ENCODE data around the gene PLCXD1. TPM values are rescaled to one million over a fixed set of nuclear protein-coding genes. Genes with fewer than 3 reads are reported as not detected.
"Not testable (repeated sequence)": the region's sequence is repeated elsewhere in the genome, so short reads cannot be mapped to it uniquely, and the experiment has no call there.

Gene PLCXD1
- total RNA-seq, 1 donor from 2014 or later: 28.7 TPM

DNA sequence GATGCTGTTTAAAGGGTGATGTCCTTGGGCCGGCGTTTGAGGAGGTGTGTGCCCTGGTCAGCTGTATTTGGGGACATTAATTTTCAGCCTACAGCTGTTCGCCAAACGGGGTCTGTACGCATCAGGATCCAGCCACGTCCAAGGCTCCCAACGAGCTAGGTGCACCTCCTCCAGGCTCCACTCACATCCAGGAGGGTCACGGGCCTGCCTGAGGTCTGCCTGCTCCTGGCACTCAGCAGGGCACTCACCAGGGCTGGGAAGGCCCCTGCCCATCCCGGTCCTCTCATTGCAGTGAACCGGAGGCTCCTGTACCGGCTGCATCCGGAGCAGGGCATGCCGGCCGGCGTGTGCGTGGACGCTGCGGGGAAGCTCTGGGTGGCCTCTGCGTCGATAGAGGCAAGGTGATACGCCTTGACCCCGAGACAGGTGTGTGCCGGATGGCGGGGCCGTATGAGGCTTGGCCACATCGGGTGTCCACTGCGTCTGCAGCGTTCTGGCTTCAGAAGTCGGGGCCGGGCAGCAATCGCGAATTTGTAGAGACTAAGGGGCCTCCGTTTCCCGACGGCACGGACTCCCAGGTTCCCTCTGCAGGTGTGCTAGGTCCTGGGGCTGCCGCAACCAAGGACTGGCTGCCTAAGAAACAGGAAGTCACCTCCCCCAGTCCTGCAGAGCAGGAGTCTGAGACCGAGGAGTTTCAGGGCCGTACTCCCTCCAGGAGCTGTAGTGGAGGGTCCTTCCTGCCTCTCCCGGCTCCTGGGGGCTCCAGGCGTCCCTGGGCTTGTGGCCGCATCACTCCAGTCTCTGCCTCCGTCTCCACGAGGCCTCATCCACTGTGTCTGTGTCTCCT, 27.5 kb upstream of the PLCXD1 start:
- TF ChIP-seq, protein P1, sequence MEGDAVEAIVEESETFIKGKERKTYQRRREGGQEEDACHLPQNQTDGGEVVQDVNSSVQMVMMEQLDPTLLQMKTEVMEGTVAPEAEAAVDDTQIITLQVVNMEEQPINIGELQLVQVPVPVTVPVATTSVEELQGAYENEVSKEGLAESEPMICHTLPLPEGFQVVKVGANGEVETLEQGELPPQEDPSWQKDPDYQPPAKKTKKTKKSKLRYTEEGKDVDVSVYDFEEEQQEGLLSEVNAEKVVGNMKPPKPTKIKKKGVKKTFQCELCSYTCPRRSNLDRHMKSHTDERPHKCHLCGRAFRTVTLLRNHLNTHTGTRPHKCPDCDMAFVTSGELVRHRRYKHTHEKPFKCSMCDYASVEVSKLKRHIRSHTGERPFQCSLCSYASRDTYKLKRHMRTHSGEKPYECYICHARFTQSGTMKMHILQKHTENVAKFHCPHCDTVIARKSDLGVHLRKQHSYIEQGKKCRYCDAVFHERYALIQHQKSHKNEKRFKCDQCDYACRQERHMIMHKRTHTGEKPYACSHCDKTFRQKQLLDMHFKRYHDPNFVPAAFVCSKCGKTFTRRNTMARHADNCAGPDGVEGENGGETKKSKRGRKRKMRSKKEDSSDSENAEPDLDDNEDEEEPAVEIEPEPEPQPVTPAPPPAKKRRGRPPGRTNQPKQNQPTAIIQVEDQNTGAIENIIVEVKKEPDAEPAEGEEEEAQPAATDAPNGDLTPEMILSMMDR (conservative IDR thresholded peaks at IDR 0.05; ENCODE audit: low read depth, low read length): no peak
- no peak for DNase-seq (ENCODE audit: low read depth)
- no peak overlapping the region for H3K4me3 ChIP-seq (ENCODE audit: low read depth, low read length)

DNA sequence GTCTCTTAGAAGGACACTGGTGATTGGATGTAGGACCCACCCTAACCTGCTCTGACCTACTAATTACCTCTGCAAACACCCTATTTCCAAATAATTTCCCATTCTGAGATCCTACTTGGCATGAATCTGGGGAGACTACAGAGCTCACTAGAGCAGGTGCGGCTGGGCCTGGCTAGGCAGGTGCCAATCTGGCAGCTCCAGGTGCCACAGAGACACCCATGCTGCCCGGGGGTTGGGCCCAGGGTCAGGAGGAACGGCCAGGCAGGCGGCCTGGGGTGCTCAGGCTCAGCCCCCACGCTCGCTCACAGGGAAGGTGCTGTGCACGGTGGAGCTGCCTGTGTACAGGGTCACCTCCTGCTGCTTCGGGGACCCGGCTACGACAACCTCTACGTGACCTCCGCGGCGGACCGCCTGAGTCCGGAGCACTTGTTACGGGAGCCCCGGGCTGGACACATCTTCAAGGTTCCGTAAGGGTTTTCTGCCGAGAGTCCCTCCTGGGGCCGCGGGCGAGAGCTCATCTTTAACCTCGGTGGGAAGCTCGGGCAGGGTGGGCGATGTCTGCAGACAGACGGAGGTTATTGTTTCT, 26.5 kb upstream of the PLCXD1 start:
- no peak for DNase-seq (ENCODE audit: low read depth)
- H3K4me3 ChIP-seq (ENCODE audit: low read depth, low read length): no peak overlapping the region
- TF ChIP-seq, protein P1 (conservative IDR thresholded peaks at IDR 0.05; ENCODE audit: low read depth, low read length): no peak

DNA sequence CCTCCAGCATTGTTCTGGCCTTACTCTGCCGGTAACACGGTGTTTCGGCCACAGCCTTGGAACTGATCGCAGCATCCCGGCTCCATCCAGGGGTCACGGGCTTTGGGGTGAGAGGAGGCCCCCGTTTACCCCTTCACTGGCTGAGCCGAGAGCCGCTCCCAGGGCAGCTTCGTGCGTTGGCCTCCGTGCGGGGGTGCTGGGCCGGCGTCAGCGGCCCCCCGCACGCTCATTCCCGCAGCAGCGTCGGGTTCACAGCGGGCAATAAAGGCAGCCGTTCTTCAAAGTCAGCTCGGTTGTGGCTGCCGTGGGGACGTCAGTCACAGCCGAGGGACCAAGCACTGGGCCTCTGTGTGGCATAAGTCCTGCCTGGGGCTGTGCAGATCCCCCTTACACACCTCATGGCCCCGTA, 25.3 kb upstream of the PLCXD1 start:
- no peak overlapping the region for H3K4me3 ChIP-seq (ENCODE audit: low read depth, low read length)
- TF ChIP-seq, protein P1 (conservative IDR thresholded peaks at IDR 0.05; ENCODE audit: low read depth, low read length): no peak
- no peak for DNase-seq (ENCODE audit: low read depth)

DNA sequence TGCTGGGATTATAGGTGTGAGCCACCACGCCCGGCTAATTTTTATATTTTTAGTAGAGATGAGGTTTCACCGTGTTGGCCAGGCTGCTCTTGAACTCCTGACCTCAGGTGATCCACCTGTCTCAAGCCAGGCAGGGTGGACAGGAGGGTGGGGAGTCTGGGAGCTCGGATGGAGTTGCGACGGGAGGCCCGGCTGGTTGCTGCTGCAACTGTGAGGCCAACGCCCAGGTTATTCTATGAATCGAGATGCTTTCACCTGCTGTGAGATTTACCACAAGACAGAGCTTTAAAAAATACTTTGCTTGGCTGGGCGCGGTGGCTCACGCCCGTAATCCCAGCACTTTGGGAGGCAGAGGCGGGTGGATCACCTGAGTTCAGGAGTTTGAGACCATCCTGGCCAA, 24.1 kb upstream of the PLCXD1 start:
- DNase-seq (ENCODE audit: low read depth); H3K4me3 ChIP-seq (ENCODE audit: low read depth, low read length): not testable (repeated sequence)

DNA sequence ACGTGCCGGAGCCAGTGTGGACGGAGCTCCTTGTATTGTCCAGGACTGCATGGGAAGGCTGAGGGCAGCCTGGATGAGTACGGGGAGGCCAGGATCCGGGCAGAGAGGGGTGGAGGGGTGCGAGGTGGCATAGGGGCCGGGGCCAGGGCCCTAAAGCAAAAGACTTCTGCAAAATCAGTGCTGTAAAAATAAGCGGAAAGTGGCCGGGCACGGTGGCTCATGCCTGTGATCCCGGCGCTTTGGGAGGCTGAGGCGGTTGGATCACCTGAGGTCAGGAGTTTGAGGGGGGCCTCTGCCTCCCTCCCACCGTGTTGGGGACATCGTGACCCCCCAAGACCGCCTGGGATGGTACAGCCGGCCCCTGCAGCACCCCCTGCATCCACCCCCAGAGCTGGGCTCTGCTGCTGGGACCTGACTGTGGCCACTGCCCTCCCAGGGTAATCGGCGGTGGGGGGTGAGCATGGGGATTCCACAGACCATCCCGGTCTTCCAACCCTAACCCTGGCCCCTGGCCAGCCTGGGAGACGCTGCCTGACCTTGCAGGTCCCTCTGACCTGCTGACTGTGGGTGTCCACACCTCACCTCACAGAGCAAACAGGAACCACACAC, 23.4 kb upstream of the PLCXD1 start:
- no peak for DNase-seq (ENCODE audit: low read depth)
- TF ChIP-seq, protein P1 (conservative IDR thresholded peaks at IDR 0.05; ENCODE audit: low read depth, low read length): no peak
- no peak overlapping the region for H3K4me3 ChIP-seq (ENCODE audit: low read depth, low read length)

DNA sequence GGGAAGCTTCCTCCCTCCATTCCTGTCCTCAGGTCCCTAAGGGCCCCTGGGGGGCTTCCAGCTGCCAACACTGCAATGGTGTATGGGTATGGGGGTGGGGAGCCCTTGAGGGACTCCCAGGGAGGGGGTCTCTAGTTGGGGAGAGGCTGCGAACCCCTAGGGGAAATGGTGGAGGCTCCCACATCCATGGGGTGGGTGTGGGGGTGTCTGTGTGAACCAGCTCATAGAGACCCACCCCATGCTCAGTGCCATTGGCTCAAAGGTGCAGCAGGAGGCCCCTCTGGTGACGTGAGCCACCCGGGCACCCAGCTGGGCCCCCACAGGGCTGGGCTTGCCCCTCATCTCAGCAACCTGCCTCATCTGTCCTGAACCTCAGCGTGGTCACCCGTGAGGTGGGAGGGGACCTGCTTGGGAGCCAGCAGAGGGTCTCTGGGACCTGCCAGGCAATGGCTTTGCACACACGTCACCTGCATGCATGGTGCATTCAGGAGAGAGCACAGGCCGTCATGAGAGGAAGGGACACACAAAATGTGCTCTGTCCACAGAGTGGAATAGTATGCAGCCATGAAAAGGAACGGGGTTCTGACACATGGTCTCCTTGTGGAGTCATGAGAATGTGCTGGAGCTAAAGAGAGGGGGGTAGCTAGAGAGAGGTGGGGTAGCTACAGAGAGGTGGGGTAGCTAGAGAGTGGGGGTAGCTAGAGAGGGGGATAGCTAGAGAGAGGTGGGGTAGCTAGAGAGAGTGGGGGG, 22.7 kb upstream of the PLCXD1 start:
- TF ChIP-seq, protein P1 (conservative IDR thresholded peaks at IDR 0.05; ENCODE audit: low read depth, low read length): no peak
- DNase-seq (ENCODE audit: low read depth): no peak
- no peak overlapping the region for H3K4me3 ChIP-seq (ENCODE audit: low read depth, low read length)

Measured in epithelial cell of proximal tubule (primary cell).